GM12873 (cell line): ENCODE measurements around the gene WDR89.

Experiments
- CTCF ChIP-seq: IDR thresholded peaks from 2 replicates; pipeline ENCODE4 v1.5.1; 2012; ENCODE audit warnings: low read depth, mild to moderate bottlenecking, moderate library complexity, low read length, control low read depth; ENCODE audit not compliant: insufficient read depth; ENCODE audit errors: missing control alignments

Gene WDR89, protein sequence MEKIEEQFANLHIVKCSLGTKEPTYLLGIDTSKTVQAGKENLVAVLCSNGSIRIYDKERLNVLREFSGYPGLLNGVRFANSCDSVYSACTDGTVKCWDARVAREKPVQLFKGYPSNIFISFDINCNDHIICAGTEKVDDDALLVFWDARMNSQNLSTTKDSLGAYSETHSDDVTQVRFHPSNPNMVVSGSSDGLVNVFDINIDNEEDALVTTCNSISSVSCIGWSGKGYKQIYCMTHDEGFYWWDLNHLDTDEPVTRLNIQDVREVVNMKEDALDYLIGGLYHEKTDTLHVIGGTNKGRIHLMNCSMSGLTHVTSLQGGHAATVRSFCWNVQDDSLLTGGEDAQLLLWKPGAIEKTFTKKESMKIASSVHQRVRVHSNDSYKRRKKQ

DNA sequence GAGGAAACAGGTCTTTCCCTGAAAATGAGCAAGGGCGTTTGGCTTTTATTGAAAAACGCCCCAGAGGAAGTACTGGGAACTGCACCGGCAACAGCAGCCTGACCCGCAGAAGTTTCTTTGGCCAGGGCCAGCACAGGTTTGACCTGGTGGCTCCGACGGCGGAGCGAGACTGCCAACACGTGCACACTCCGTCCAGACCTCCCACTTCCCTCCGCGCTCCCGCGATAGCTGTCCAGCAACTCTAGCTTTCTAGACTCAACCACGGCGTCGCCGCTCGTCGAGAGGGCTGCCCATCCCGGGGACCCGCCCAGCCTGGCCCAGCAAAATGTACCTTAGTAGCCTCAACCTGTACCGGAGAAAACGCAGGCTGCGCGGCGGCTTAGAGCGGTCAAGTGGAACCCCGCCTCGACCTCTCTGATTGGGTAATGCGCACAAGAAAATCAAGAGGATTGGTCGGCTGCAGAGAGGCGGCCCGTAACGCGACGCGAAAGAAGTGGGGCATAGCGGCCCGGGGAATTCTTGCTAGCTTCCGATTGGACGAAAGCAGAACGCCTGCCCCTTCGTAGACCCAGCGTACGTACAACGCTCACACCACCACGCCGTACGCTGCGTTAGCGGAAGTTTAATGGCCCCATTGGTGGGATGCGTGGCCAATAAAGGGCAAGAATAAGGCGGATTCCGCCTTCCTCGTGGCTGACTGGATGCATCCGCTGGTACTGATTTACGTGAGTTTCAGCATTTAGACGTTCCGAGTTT, at the start of gene WDR89:
Gene WDR89, minus strand, starts transcription at position 399 of the 756 bp plus-strand sequence. CDS start 41,929 bp downstream, outside the sequence.
- peak; percentile 84 for TF ChIP-seq CTCF

DNA sequence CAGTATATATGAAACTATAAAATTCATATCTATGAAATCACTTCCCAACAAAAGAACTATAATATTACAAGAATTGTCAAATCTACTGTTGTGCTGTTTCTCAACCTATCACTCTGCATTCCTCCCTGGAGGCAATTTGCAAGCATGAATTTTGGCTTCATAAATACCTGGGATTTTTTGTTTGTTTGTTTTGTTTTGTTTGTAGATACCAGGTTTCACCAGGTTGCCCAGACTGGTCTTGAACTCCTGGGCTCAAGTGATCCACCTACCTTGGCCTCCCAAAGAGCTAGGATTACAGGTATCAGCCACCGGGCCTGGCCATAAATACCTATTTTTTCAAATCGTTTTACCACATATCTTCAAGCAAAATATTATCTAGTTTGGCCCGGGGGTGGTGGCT, 47.5 kb upstream of the WDR89 start:
- no peak for TF ChIP-seq CTCF

GRCh38 chr14:63686926-63687325, 45.3 kb upstream of the WDR89 start:
- no peak for TF ChIP-seq CTCF

DNA sequence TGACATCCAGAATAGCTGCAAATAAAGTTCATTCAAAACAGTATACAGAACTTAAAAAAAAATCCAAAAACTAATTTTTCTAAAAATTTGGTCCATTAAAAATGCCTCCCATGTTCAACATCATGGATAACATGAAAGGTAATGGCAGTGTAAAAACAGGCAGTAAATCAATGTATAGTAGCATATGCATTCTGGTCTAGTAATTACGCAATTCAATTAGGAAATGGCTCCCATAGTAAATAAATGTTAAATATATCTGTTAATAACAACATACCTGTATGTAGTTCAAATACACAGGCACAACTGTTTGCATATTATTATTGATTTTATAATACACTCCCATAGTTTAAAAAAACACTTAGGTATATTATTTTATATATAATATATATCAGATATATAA, 43.7 kb upstream of the WDR89 start:
- no peak for TF ChIP-seq CTCF

- TF ChIP-seq CTCF, result no peak
Measured at GRCh38 chr14:63682727-63683593, 41.3 kb upstream of the WDR89 start.

GRCh38 chr14:63678536-63678935, 36.9 kb upstream of the WDR89 start:
- no peak for TF ChIP-seq CTCF
